K562 treated with DMSO at 1 percent for 12 hours (cell line): ENCODE measurements around the gene NBPF12. TPM values are rescaled to one million over a fixed set of nuclear protein-coding genes. Genes with fewer than 3 reads are reported as not detected.

Source experiments
- total RNA-seq: library from RNA; unstranded; fragments of 300-600 nt; gene quantifications from 2 replicates; pipeline ENCODE4 v1.2.3, GENCODE V29; 2022; ENCODE audit not compliant: insufficient read depth

Gene NBPF12
- total RNA-seq, result 3.3 and 13.4 TPM in 2 replicates

DNA sequence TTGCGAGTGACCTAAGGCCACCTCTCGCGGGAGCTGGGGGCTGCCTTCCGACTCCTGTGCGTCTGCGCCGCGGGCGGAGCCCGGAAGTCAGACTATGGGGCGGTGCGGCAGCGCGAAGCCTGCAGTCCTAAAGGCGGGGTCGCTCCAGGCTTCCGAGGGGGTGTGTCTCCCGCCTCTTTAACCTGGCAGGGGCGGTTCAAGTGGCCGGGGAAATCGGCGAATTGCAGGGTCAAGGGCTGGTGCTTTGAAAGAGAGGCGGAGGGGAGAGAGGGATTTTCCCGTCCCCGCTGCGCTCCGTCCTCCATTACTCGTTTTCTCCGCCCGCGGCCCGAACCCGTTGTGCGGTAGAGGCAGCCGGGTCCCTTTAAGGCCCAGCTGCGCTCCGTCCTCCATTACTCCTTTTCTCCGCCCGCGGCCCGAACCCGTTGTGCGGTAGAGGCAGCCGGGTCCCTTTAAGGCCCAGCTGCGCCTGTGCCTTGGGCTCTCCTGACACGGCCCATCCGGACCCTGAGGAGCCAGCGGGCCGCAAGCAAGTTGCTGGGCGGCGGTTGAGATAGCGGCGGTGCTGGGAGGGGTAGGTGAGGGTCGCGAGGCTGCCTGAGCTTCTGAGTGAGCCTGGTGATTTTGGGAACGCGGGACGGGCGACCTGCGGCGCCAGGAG is at the start of gene NBPF12:
TSS of gene NBPF12 (plus strand) at position 83 of the 661 bp plus-strand sequence. CDS start 21,820 bp downstream, outside the sequence.

Other genes with a start within 250 kb of the NBPF12 start
- gene PRKAB2, start 234.1 kb downstream of the NBPF12 start, total RNA-seq, result 2.2 and 9.7 TPM in 2 replicates